ENCODE data around the gene CSRNP3. TPM values are rescaled to one million over a fixed set of nuclear protein-coding genes. Genes with fewer than 3 reads are reported as not detected.

Gene CSRNP3
- total and polyA plus RNA-seq, 2 donors (not counting 1 experiment from before 2014, with no cell fraction given) = not detected

DNA sequence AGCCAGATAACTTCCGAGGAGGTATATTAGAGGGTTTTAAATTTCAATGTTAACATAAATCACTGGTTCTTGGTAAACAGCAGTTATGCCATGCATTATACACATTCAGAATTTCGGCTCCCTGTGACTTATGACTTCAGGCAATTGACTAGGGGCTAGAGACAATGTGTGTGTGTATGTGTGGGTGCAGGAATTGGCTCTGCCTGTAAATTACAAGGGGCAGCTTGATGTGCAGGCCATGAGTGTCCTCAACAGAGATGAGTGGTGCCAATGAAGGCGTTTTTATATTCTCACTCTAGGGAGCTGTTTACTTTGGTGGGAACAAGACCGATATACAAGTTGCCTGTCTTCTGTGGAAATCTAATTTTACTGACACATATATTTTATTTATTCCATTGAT is 161.6 kb downstream of the CSRNP3 start:
- no peaks in the 10 kb centered on the region for H3K9me3 Mint-ChIP-seq (ENCODE audit: insufficient read depth)
- H3K4me1 Mint-ChIP-seq = no peaks in the 10 kb centered on the region
- no peak for TF ChIP-seq EZH2 (IDR thresholded peaks at IDR 0.05; ENCODE audit: borderline replicate concordance, insufficient read depth, low read depth, low read length, poor library complexity, severe bottlenecking)
- no peak for TF ChIP-seq CTCF (IDR thresholded peaks at IDR 0.05)
- Histone ChIP-seq H3K9ac (ENCODE audit: low read length) (no peak overlapping the region), H3K27ac (ENCODE audit: low read length in 2 of 2) (no peak overlapping the region), H3K36me3 (replicated peaks in 1 of 2; ENCODE audit: control extremely low read depth in 1 of 2, control insufficient read depth in 1 of 2, extremely low read depth in 1 of 2, insufficient read depth in 2 of 2, low read length in 1 of 2) (no peaks in the 10 kb centered on the region), H2AFZ (ENCODE audit: insufficient read depth, low read depth, low read length, poor library complexity, severe bottlenecking) (no peak overlapping the region), H4K20me1 (ENCODE audit: control insufficient read depth, insufficient read depth, low read length, poor library complexity, severe bottlenecking) (no peaks in the 10 kb centered on the region), H3K9me3 (ENCODE audit: control extremely low read depth in 1 of 3, control insufficient read depth in 2 of 3, insufficient read depth in 1 of 3, low read length in 2 of 3) (no peaks in the 10 kb centered on the region), H3K79me2 (ENCODE audit: control insufficient read depth, insufficient read depth, low read length) (no peaks in the 10 kb centered on the region), H3K27me3 (replicated peaks in 1 of 4; ENCODE audit: control extremely low read depth in 1 of 4, control insufficient read depth in 3 of 4, insufficient read depth in 4 of 4, low read length in 3 of 4) (peaks cover 0 to 3% (median 0%) of the 10 kb centered on the region in 4 experiments), H3K4me3 (ENCODE audit: control extremely low read depth in 1 of 5, extremely low read depth in 1 of 5, insufficient read depth in 1 of 5, low read depth in 2 of 5, low read length in 4 of 5) (no peak overlapping the region), H3K4me2 (replicated peaks; ENCODE audit: low read depth, low read length, poor library complexity, severe bottlenecking) (no peak overlapping the region), H3K4me1 (ENCODE audit: control insufficient read depth in 2 of 2, insufficient read depth in 2 of 2, low read length in 2 of 2) (no peaks in the 10 kb centered on the region)
- intact Hi-C loops (cut with micrococcal nuclease) = no loop called here
- no peak overlapping the region for H3K27ac Mint-ChIP-seq
- ChIA-PET CTCF (no interaction called here), POLR2A (no interaction called here)
- no CpG with 5 or more reads among the region's 4 CpGs for WGBS (ENCODE audit: insufficient coverage)
- DNase-seq = no peak
- H3K4me3 Mint-ChIP-seq = no peak overlapping the region
- ATAC-seq (ENCODE audit: low read depth) = no peak
- peaks cover 10% of the 10 kb centered on the region for H3K27me3 Mint-ChIP-seq

GRCh38 chr2:165632594-165632993 is 163.1 kb downstream of the CSRNP3 start:
- no peak for ATAC-seq (ENCODE audit: low read depth)
- H3K9ac ChIP-seq (ENCODE audit: low read length) = no peak overlapping the region
- Mint-ChIP-seq H3K4me1 (no peaks in the 10 kb centered on the region), H3K27me3 (peaks cover 10% of the 10 kb centered on the region), H3K4me3 (no peak overlapping the region), H3K27ac (no peak overlapping the region), H3K9me3 (ENCODE audit: insufficient read depth) (no peaks in the 10 kb centered on the region)
- H3K79me2 ChIP-seq (ENCODE audit: control insufficient read depth, insufficient read depth, low read length) = no peaks in the 10 kb centered on the region
- H3K4me1 ChIP-seq (ENCODE audit: control insufficient read depth in 2 of 2, insufficient read depth in 2 of 2, low read length in 2 of 2) = no peaks in the 10 kb centered on the region
- no peak overlapping the region for H3K27ac ChIP-seq (ENCODE audit: low read length in 2 of 2)
- no peak overlapping the region for H2AFZ ChIP-seq (ENCODE audit: insufficient read depth, low read depth, low read length, poor library complexity, severe bottlenecking)
- H4K20me1 ChIP-seq (ENCODE audit: control insufficient read depth, insufficient read depth, low read length, poor library complexity, severe bottlenecking) = no peaks in the 10 kb centered on the region
- H3K36me3 ChIP-seq (replicated peaks in 1 of 2; ENCODE audit: control extremely low read depth in 1 of 2, control insufficient read depth in 1 of 2, extremely low read depth in 1 of 2, insufficient read depth in 2 of 2, low read length in 1 of 2) = no peaks in the 10 kb centered on the region
- no peak overlapping the region for H3K4me3 ChIP-seq (ENCODE audit: control extremely low read depth in 1 of 5, extremely low read depth in 1 of 5, insufficient read depth in 1 of 5, low read depth in 2 of 5, low read length in 4 of 5)
- intact Hi-C loops (cut with micrococcal nuclease) = no loop called here
- CTCF ChIA-PET = no interaction called here
- TF ChIP-seq CTCF (IDR thresholded peaks at IDR 0.05) = no peak
- no peak for TF ChIP-seq EZH2 (IDR thresholded peaks at IDR 0.05; ENCODE audit: borderline replicate concordance, insufficient read depth, low read depth, low read length, poor library complexity, severe bottlenecking)
- no peak for DNase-seq
- H3K4me2 ChIP-seq (replicated peaks; ENCODE audit: low read depth, low read length, poor library complexity, severe bottlenecking) = no peak overlapping the region
- H3K9me3 ChIP-seq (ENCODE audit: control extremely low read depth in 1 of 3, control insufficient read depth in 2 of 3, insufficient read depth in 1 of 3, low read length in 2 of 3) = no peaks in the 10 kb centered on the region
- POLR2A ChIA-PET = no interaction called here
- no CpG with 5 or more reads among the region's 2 CpGs for WGBS (ENCODE audit: insufficient coverage)
- H3K27me3 ChIP-seq (replicated peaks in 1 of 4; ENCODE audit: control extremely low read depth in 1 of 4, control insufficient read depth in 3 of 4, insufficient read depth in 4 of 4, low read length in 3 of 4) = peaks cover 0 to 3% (median 0%) of the 10 kb centered on the region in 4 experiments
